Natural killer cell treated with Interleukin-12 subunit alpha and Interleukin-12 subunit beta and Interleukin-15 and Interleukin-18, amount 100 ng/mL, for 72 hours (primary cell): ENCODE data around the gene MAT2B. TPM values are rescaled to one million over a fixed set of nuclear protein-coding genes. Genes with fewer than 3 reads are reported as not detected.
"Not testable (repeated sequence)": the region's sequence is repeated elsewhere in the genome, so short reads cannot be mapped to it uniquely, and the experiment has no call there.

ENCODE experiments used
- ATAC-seq, 2 donors: fragments of 150-1000 bp; cut with Tn5 transposase in 1 of 2; sonication (Bioruptor Pico), chemical (Tn5 transposase) in 1 of 2; 2 replicates each; pipeline ENCODE4 v1.10.0; 2021
- DNase-seq: peaks from one replicate; pipeline ENCODE4 v3.0.0; 2022; ENCODE audit warnings: low spot score
- H3K27ac Mint-ChIP-seq, 2 donors: 1 replicate in 1 of 2; 2 replicates in 1 of 2; pipeline ENCODE4 v1.8.0; 2022; ENCODE audit warnings: mixed read lengths in 2 of 2, mild to moderate bottlenecking in 1 of 2, moderate library complexity in 1 of 2
- H3K27me3 Mint-ChIP-seq, 2 donors: 1 replicate in 1 of 2; 2 replicates in 1 of 2; pipeline ENCODE4 v1.8.0; 2022; ENCODE audit warnings: mixed read lengths in 2 of 2
- H3K36me3 Mint-ChIP-seq: one replicate; pipeline ENCODE4 v1.8.0; 2022; ENCODE audit warnings: mixed read lengths
- H3K4me1 Mint-ChIP-seq, 2 donors: 1 replicate in 1 of 2; 2 replicates in 1 of 2; pipeline ENCODE4 v1.8.0; 2022; ENCODE audit warnings: low read depth in 2 of 2, mixed read lengths in 2 of 2, mild to moderate bottlenecking in 1 of 2
- H3K4me3 Mint-ChIP-seq: one replicate; pipeline ENCODE4 v1.8.0; 2022; ENCODE audit warnings: mixed read lengths
- H3K9me3 Mint-ChIP-seq: 2 replicates; pipeline ENCODE4 v1.8.0; 2022; ENCODE audit warnings: mixed read lengths
- total RNA-seq, 2 donors: library from RNA; stranded (reverse); gene quantifications; one replicate each; pipeline ENCODE4 v1.2.3, GENCODE V29; 2022

MAT2B gene
- total RNA-seq, 2 donors from 2014 or later, result 35.5 to 86.1 TPM

- Mint-ChIP-seq H3K27ac (peak overlapping the region; percentile 93 to 100), H3K27me3 (no peaks in the 10 kb centered on the region), H3K4me1 (peaks cover 49 to 55% of the 10 kb centered on the region in 2 donors), H3K4me3 (peak overlapping the region; percentile 92), H3K9me3 (no peaks in the 10 kb centered on the region), H3K36me3 (no peaks in the 10 kb centered on the region)
- DNase-seq (no peak), ATAC-seq (no peak)
Measured at GRCh38 chr5:163509291-163509951, 4.0 kb downstream of the MAT2B start.

- H3K27me3 Mint-ChIP-seq, result no peaks in the 10 kb centered on the region
- H3K27ac Mint-ChIP-seq, result no peak overlapping the region
- DNase-seq, result no peak
- H3K36me3 Mint-ChIP-seq, result peaks cover 2% of the 10 kb centered on the region
- H3K9me3 Mint-ChIP-seq, result no peaks in the 10 kb centered on the region
- H3K4me3 Mint-ChIP-seq, result no peak overlapping the region
- peaks cover 30% of the 10 kb centered on the region in 2 donors for H3K4me1 Mint-ChIP-seq
- no peak for ATAC-seq
Measured at GRCh38 chr5:163512526-163512925, 7.1 kb downstream of the MAT2B start.

- no peak overlapping the region for H3K4me3 Mint-ChIP-seq
- H3K4me1 Mint-ChIP-seq, result peaks cover 0 to 3% of the 10 kb centered on the region in 2 donors
- H3K36me3 Mint-ChIP-seq, result peaks cover 6% of the 10 kb centered on the region
- no peak for DNase-seq
- no peak for ATAC-seq
- H3K9me3 Mint-ChIP-seq, result no peaks in the 10 kb centered on the region
- no peak overlapping the region for H3K27ac Mint-ChIP-seq
- no peaks in the 10 kb centered on the region for H3K27me3 Mint-ChIP-seq
Measured at GRCh38 chr5:163525096-163525495, 19.7 kb downstream of the MAT2B start.

- Mint-ChIP-seq H3K4me1 (no peaks in the 10 kb centered on the region), H3K27ac (no peak overlapping the region), H3K36me3 (no peaks in the 10 kb centered on the region), H3K27me3 (peaks cover 4 to 9% of the 10 kb centered on the region in 2 donors), H3K4me3 (no peak overlapping the region), H3K9me3 (no peaks in the 10 kb centered on the region)
- ATAC-seq (no peak), DNase-seq (no peak)
Measured at GRCh38 chr5:163529698-163530097, 24.3 kb downstream of the MAT2B start.

GRCh38 chr5:163531272-163531671 is 25.9 kb downstream of the MAT2B start:
- Mint-ChIP-seq H3K36me3 (no peaks in the 10 kb centered on the region), H3K4me1 (no peaks in the 10 kb centered on the region), H3K9me3 (no peaks in the 10 kb centered on the region), H3K27ac (no peak overlapping the region), H3K27me3 (peaks cover 4 to 10% of the 10 kb centered on the region in 2 donors), H3K4me3 (no peak overlapping the region)
- ATAC-seq, result no peak
- no peak for DNase-seq

GRCh38 chr5:163532171-163533084 is 27.0 kb downstream of the MAT2B start:
- H3K27me3 Mint-ChIP-seq, result peaks cover 8 to 21% of the 10 kb centered on the region in 2 donors
- ATAC-seq (no peak), DNase-seq (no peak)
- no peaks in the 10 kb centered on the region for H3K36me3 Mint-ChIP-seq
- H3K27ac Mint-ChIP-seq, result no peak overlapping the region
- H3K9me3 Mint-ChIP-seq, result peaks cover 3% of the 10 kb centered on the region
- peaks cover 0 to 2% of the 10 kb centered on the region in 2 donors for H3K4me1 Mint-ChIP-seq
- H3K4me3 Mint-ChIP-seq, result no peak overlapping the region

GRCh38 chr5:163533223-163533622 is 27.8 kb downstream of the MAT2B start:
- Mint-ChIP-seq H3K27ac (no peak overlapping the region), H3K4me3 (no peak overlapping the region), H3K27me3 (peaks cover 10 to 28% of the 10 kb centered on the region in 2 donors), H3K9me3 (peaks cover 3% of the 10 kb centered on the region), H3K4me1 (peaks cover 0 to 2% of the 10 kb centered on the region in 2 donors), H3K36me3 (no peaks in the 10 kb centered on the region)
- ATAC-seq (no peak), DNase-seq (no peak)

- no peak overlapping the region for H3K27ac Mint-ChIP-seq
- H3K27me3 Mint-ChIP-seq, result peaks cover 13 to 40% of the 10 kb centered on the region in 2 donors
- peaks cover 0 to 2% of the 10 kb centered on the region in 2 donors for H3K4me1 Mint-ChIP-seq
- ATAC-seq, result no peak
- H3K36me3 Mint-ChIP-seq, result no peaks in the 10 kb centered on the region
- H3K9me3 Mint-ChIP-seq, result peaks cover 3% of the 10 kb centered on the region
- no peak for DNase-seq
- H3K4me3 Mint-ChIP-seq, result no peak overlapping the region
Measured at GRCh38 chr5:163534492-163535094, 29.2 kb downstream of the MAT2B start.

- Mint-ChIP-seq H3K27me3 (peaks cover 13 to 43% of the 10 kb centered on the region in 2 donors), H3K36me3 (no peaks in the 10 kb centered on the region), H3K27ac (no peak overlapping the region), H3K4me3 (no peak overlapping the region), H3K9me3 (peaks cover 3% of the 10 kb centered on the region), H3K4me1 (peaks cover 0 to 2% of the 10 kb centered on the region in 2 donors)
- DNase-seq, result no peak
- no peak for ATAC-seq
Measured at GRCh38 chr5:163535290-163535689, 29.9 kb downstream of the MAT2B start.

GRCh38 chr5:163536442-163536841 is 31.0 kb downstream of the MAT2B start:
- not testable (repeated sequence) for H3K4me1 Mint-ChIP-seq, DNase-seq, H3K27ac Mint-ChIP-seq, H3K36me3 Mint-ChIP-seq, H3K4me3 Mint-ChIP-seq, H3K9me3 Mint-ChIP-seq, ATAC-seq
- peaks cover 13 to 53% of the 10 kb centered on the region in 2 donors for H3K27me3 Mint-ChIP-seq

- Mint-ChIP-seq H3K27me3 (peaks cover 12 to 52% of the 10 kb centered on the region in 2 donors), H3K27ac (no peak overlapping the region), H3K4me1 (peaks cover 0 to 2% of the 10 kb centered on the region in 2 donors), H3K9me3 (peaks cover 3% of the 10 kb centered on the region), H3K4me3 (no peak overlapping the region), H3K36me3 (no peaks in the 10 kb centered on the region)
- ATAC-seq, result no peak
- no peak for DNase-seq
Measured at GRCh38 chr5:163540696-163541095, 35.3 kb downstream of the MAT2B start.

GRCh38 chr5:163542771-163543170 is 37.4 kb downstream of the MAT2B start:
- Mint-ChIP-seq H3K27ac (no peak overlapping the region), H3K36me3 (no peaks in the 10 kb centered on the region), H3K4me3 (no peak overlapping the region), H3K9me3 (no peaks in the 10 kb centered on the region), H3K27me3 (peaks cover 11 to 36% of the 10 kb centered on the region in 2 donors), H3K4me1 (no peaks in the 10 kb centered on the region)
- ATAC-seq, result no peak
- no peak for DNase-seq

- no peaks in the 10 kb centered on the region for H3K4me1 Mint-ChIP-seq
- ATAC-seq, result no peak
- H3K27ac Mint-ChIP-seq, result no peak overlapping the region
Measured at GRCh38 chr5:163544041-163544440, 38.6 kb downstream of the MAT2B start.

GRCh38 chr5:163544836-163545235 is 39.4 kb downstream of the MAT2B start:
- H3K27ac Mint-ChIP-seq, result no peak overlapping the region
- H3K4me3 Mint-ChIP-seq, result no peak overlapping the region
- DNase-seq (no peak), ATAC-seq (no peak)
- peaks cover 7 to 18% of the 10 kb centered on the region in 2 donors for H3K27me3 Mint-ChIP-seq
- no peaks in the 10 kb centered on the region for H3K36me3 Mint-ChIP-seq
- no peaks in the 10 kb centered on the region for H3K4me1 Mint-ChIP-seq
- H3K9me3 Mint-ChIP-seq, result no peaks in the 10 kb centered on the region

More at GRCh38 chr5:163544041-163544440, 38.6 kb downstream of the MAT2B start:
- Mint-ChIP-seq H3K4me3 (no peak overlapping the region), H3K9me3 (no peaks in the 10 kb centered on the region), H3K27me3 (peaks cover 7 to 26% of the 10 kb centered on the region in 2 donors), H3K36me3 (no peaks in the 10 kb centered on the region)
- no peak for DNase-seq
